Uterus (tissue), 2 donors: ENCODE measurements around the gene ATP8A2.

ENCODE experiments used
- POLR2A ChIP-seq, 2 donors: fragments of 450-650 bp; IDR thresholded peaks; one replicate each; pipeline ENCODE4 v1.6.1; 2016; ENCODE audit warnings: antibody characterized with exemption in 2 of 2, mild to moderate bottlenecking in 1 of 2, moderate library complexity in 1 of 2
- TF ChIP-seq, protein P1 (sequence below), 4 experiments: fragments of 200-600 bp in 2 of 4; fragments of 450-650 bp in 2 of 4; sonication (generic) in 2 of 4; IDR thresholded peaks; one replicate each; pipeline ENCODE4 v1.5.1; 2016 to 2019; ENCODE audit warnings: antibody characterized with exemption in 4 of 4, mild to moderate bottlenecking in 2 of 4, moderate library complexity in 1 of 4

DNA sequence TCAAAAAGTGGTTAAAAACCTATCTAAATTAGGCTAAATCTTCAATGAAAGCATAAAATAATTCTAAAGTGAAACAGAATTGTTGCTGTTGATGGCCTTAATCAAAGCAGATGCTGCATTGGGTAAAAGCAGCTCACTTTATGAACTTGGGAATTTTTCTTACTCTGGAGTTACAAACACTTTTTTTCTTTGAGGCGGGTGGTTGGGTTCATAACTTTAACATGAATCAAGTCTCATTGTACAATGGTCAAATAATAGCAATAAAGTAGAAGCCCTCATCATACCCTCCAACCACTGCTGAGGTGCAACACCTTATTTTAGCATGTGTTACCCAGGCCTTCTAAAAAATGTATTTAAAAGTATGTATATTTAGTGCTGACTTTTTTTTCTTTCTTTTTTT lies 41.2 kb upstream of the ATP8A2 start:
- TF ChIP-seq, protein P1, sequence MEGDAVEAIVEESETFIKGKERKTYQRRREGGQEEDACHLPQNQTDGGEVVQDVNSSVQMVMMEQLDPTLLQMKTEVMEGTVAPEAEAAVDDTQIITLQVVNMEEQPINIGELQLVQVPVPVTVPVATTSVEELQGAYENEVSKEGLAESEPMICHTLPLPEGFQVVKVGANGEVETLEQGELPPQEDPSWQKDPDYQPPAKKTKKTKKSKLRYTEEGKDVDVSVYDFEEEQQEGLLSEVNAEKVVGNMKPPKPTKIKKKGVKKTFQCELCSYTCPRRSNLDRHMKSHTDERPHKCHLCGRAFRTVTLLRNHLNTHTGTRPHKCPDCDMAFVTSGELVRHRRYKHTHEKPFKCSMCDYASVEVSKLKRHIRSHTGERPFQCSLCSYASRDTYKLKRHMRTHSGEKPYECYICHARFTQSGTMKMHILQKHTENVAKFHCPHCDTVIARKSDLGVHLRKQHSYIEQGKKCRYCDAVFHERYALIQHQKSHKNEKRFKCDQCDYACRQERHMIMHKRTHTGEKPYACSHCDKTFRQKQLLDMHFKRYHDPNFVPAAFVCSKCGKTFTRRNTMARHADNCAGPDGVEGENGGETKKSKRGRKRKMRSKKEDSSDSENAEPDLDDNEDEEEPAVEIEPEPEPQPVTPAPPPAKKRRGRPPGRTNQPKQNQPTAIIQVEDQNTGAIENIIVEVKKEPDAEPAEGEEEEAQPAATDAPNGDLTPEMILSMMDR (IDR thresholded peaks at IDR 0.05): no peak
- no peak for TF ChIP-seq POLR2A (IDR thresholded peaks at IDR 0.05)
